ENCODE data around the gene LRRC3C. TPM values are rescaled to one million over a fixed set of nuclear protein-coding genes. Genes with fewer than 3 reads are reported as not detected.

LRRC3C gene
- total and polyA plus RNA-seq, 2 donors (not counting 1 experiment from before 2014, with no cell fraction given) = 0.12 TPM; not detected in 1

GRCh38 chr17:39923230-39923629, 4.3 kb upstream of the LRRC3C start:
- Mint-ChIP-seq H3K4me1 (peaks cover 59% of the 10 kb centered on the region), H3K9me3 (ENCODE audit: insufficient read depth) (no peaks in the 10 kb centered on the region), H3K27me3 (no peaks in the 10 kb centered on the region), H3K4me3 (no peak overlapping the region), H3K27ac (no peak overlapping the region)
- Histone ChIP-seq H3K4me2 (replicated peaks; ENCODE audit: low read depth, low read length, poor library complexity, severe bottlenecking) (no peak overlapping the region), H3K4me3 (ENCODE audit: control extremely low read depth in 1 of 5, extremely low read depth in 1 of 5, insufficient read depth in 1 of 5, low read depth in 2 of 5, low read length in 4 of 5) (no peak overlapping the region), H3K4me1 (ENCODE audit: control insufficient read depth in 2 of 2, insufficient read depth in 2 of 2, low read length in 2 of 2) (peaks cover 41 to 54% of the 10 kb centered on the region in 2 donors), H4K20me1 (ENCODE audit: control insufficient read depth, insufficient read depth, low read length, poor library complexity, severe bottlenecking) (peaks cover 51% of the 10 kb centered on the region), H3K9me3 (ENCODE audit: control extremely low read depth in 1 of 3, control insufficient read depth in 2 of 3, insufficient read depth in 1 of 3, low read length in 2 of 3) (no peaks in the 10 kb centered on the region), H2AFZ (ENCODE audit: insufficient read depth, low read depth, low read length, poor library complexity, severe bottlenecking) (no peak overlapping the region), H3K27me3 (replicated peaks in 1 of 4; ENCODE audit: control extremely low read depth in 1 of 4, control insufficient read depth in 3 of 4, insufficient read depth in 4 of 4, low read length in 3 of 4) (no peaks in the 10 kb centered on the region), H3K9ac (ENCODE audit: low read length) (no peak overlapping the region), H3K27ac (ENCODE audit: low read length in 2 of 2) (no peak overlapping the region), H3K36me3 (replicated peaks in 1 of 2; ENCODE audit: control extremely low read depth in 1 of 2, control insufficient read depth in 1 of 2, extremely low read depth in 1 of 2, insufficient read depth in 2 of 2, low read length in 1 of 2) (peaks cover 2 to 47% of the 10 kb centered on the region in 2 experiments), H3K79me2 (ENCODE audit: control insufficient read depth, insufficient read depth, low read length) (peaks cover 56% of the 10 kb centered on the region)
- DNase-seq (no peak), ATAC-seq (ENCODE audit: low read depth) (no peak)
- intact Hi-C loops (cut with micrococcal nuclease) = loop anchor here (10.0 kb wide), 1 partner anchor 168 kb away; no protein-coding TSS in a partner anchor
- ChIA-PET CTCF (interaction anchor here (2.2 kb wide), 1 partner anchor 35 kb away, joined by 7 read pairs; no protein-coding TSS in a partner anchor), POLR2A (no interaction called here)
- no peak for TF ChIP-seq EZH2 (IDR thresholded peaks at IDR 0.05; ENCODE audit: borderline replicate concordance, insufficient read depth, low read depth, low read length, poor library complexity, severe bottlenecking)
- TF ChIP-seq CTCF (IDR thresholded peaks at IDR 0.05) = no peak
- 92% methylated on average over 6 of the region's 6 CpGs for WGBS (ENCODE audit: insufficient coverage)

DNA sequence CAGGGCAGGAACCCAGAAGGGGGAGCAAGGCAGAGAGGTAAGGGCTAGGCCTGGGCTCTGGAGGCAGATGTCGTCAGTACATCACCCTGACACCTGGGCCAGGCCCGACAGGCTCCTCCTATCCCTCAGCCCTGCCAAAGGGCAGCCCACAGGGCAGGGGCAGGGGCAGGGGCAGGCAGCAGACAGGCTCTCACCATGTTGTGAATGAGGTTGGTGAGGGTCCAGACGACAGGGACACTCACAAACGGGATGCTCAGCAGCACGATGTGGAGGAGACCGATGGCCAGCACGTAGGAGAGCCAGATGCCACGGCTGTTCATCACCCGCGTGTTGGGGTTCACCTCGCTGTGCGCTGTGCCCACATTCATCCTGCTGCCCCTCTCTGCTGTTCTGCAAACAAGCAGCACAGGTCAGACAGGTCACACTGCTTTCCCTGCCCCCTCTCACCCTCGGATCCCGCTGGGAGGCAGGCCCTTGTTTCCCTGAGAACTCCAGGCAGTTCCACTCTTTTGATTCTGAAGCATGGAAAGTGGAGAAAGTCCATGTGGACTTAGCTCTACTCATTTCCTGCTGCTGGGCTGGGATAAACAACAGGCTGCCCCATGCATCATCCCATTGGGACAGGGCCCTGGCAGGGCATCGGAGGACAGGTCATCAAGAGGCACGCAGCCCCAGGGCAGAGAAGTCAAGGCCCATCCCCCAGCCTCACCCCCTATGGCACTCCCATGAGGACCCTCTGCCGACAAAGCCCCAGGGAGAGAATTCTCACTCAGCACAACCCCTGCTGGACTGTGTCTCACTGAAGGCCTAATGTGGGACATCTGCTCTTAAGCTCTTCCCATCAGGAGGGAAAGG, 3.5 kb upstream of the LRRC3C start:
- no peak overlapping the region for H3K4me3 ChIP-seq (ENCODE audit: control extremely low read depth in 1 of 5, extremely low read depth in 1 of 5, insufficient read depth in 1 of 5, low read depth in 2 of 5, low read length in 4 of 5)
- Mint-ChIP-seq H3K27me3 (no peaks in the 10 kb centered on the region), H3K27ac (no peak overlapping the region), H3K9me3 (ENCODE audit: insufficient read depth) (no peaks in the 10 kb centered on the region), H3K4me3 (no peak overlapping the region), H3K4me1 (peaks cover 59% of the 10 kb centered on the region)
- ATAC-seq (ENCODE audit: low read depth) (no peak), DNase-seq (no peak)
- POLR2A ChIA-PET = no interaction called here
- peaks cover 42 to 52% of the 10 kb centered on the region in 2 donors for H3K4me1 ChIP-seq (ENCODE audit: control insufficient read depth in 2 of 2, insufficient read depth in 2 of 2, low read length in 2 of 2)
- CTCF ChIA-PET = interaction anchor here (2.2 kb wide), 1 partner anchor 34 kb away, joined by 7 read pairs; no protein-coding TSS in a partner anchor
- 95% methylated on average over 15 of the region's 17 CpGs for WGBS (ENCODE audit: insufficient coverage)
- H3K9me3 ChIP-seq (ENCODE audit: control extremely low read depth in 1 of 3, control insufficient read depth in 2 of 3, insufficient read depth in 1 of 3, low read length in 2 of 3) = no peaks in the 10 kb centered on the region
- H3K9ac ChIP-seq (ENCODE audit: low read length) = no peak overlapping the region
- peaks cover 51% of the 10 kb centered on the region for H4K20me1 ChIP-seq (ENCODE audit: control insufficient read depth, insufficient read depth, low read length, poor library complexity, severe bottlenecking)
- no peaks in the 10 kb centered on the region for H3K27me3 ChIP-seq (replicated peaks in 1 of 4; ENCODE audit: control extremely low read depth in 1 of 4, control insufficient read depth in 3 of 4, insufficient read depth in 4 of 4, low read length in 3 of 4)
- H3K36me3 ChIP-seq (replicated peaks in 1 of 2; ENCODE audit: control extremely low read depth in 1 of 2, control insufficient read depth in 1 of 2, extremely low read depth in 1 of 2, insufficient read depth in 2 of 2, low read length in 1 of 2) = peaks cover under 1 to 44% of the 10 kb centered on the region in 2 experiments
- no peak overlapping the region for H2AFZ ChIP-seq (ENCODE audit: insufficient read depth, low read depth, low read length, poor library complexity, severe bottlenecking)
- peak overlapping the region; percentile 89 for H3K4me2 ChIP-seq (replicated peaks; ENCODE audit: low read depth, low read length, poor library complexity, severe bottlenecking)
- H3K27ac ChIP-seq (ENCODE audit: low read length in 2 of 2) = peak overlapping the region in 1 of 2 donors; percentile 27
- TF ChIP-seq CTCF (IDR thresholded peaks at IDR 0.05) = no peak
- TF ChIP-seq EZH2 (IDR thresholded peaks at IDR 0.05; ENCODE audit: borderline replicate concordance, insufficient read depth, low read depth, low read length, poor library complexity, severe bottlenecking) = no peak
- intact Hi-C loops (cut with micrococcal nuclease) = loop anchor here (10.0 kb wide), 1 partner anchor 169 kb away; no protein-coding TSS in a partner anchor
- H3K79me2 ChIP-seq (ENCODE audit: control insufficient read depth, insufficient read depth, low read length) = peaks cover 58% of the 10 kb centered on the region

Measured in B cell (primary cell).